ENCODE results near the gene ACOT7. TPM values are rescaled to one million over a fixed set of nuclear protein-coding genes. Genes with fewer than 3 reads are reported as not detected.
"Not testable (repeated sequence)": the region's sequence is repeated elsewhere in the genome, so short reads cannot be mapped to it uniquely, and the experiment has no call there.

ACOT7 gene
- total and polyA plus RNA-seq, 2 donors (not counting 1 experiment from before 2014, with no cell fraction given) = 4.2 to 4.6 TPM

DNA sequence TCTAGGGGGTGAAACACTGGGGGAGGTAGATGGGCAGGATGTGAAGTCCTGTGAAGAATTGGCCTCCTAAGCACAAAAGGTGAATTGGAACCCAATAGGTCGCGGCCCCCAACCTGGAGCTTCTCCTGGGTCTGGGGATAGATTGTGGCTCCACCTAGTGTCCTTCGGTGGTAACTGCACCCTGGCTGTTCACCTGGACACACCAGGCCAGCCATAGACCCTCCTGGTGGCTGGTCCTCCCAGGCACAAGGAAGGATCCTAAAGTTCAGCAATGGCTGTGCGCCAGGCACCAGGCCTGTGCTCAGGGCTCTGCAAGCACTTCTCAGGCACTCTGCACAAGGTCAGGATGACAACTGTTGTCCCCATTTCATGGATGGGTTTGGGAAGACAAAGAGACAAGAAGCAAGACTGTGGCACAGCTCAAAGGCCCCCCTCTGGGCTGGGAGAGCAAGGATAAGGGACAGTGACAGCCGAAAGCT, 44.5 kb upstream of the ACOT7 start:
- H3K9ac ChIP-seq (ENCODE audit: low read length) = no peak overlapping the region
- ChIA-PET CTCF (interaction anchor here (0.7 to 5.6 kb wide), 19 partner anchors 8 to 632 kb away, joined by 3 to 53 read pairs (median 4); partner anchors contain the start of gene HES2), POLR2A (no interaction called here)
- no peak for TF ChIP-seq EZH2 (IDR thresholded peaks at IDR 0.05; ENCODE audit: borderline replicate concordance, insufficient read depth, low read depth, low read length, poor library complexity, severe bottlenecking)
- TF ChIP-seq, protein P1, sequence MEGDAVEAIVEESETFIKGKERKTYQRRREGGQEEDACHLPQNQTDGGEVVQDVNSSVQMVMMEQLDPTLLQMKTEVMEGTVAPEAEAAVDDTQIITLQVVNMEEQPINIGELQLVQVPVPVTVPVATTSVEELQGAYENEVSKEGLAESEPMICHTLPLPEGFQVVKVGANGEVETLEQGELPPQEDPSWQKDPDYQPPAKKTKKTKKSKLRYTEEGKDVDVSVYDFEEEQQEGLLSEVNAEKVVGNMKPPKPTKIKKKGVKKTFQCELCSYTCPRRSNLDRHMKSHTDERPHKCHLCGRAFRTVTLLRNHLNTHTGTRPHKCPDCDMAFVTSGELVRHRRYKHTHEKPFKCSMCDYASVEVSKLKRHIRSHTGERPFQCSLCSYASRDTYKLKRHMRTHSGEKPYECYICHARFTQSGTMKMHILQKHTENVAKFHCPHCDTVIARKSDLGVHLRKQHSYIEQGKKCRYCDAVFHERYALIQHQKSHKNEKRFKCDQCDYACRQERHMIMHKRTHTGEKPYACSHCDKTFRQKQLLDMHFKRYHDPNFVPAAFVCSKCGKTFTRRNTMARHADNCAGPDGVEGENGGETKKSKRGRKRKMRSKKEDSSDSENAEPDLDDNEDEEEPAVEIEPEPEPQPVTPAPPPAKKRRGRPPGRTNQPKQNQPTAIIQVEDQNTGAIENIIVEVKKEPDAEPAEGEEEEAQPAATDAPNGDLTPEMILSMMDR (IDR thresholded peaks at IDR 0.05) = peak; percentile 90
- 17% methylated on average over 5 of the region's 5 CpGs for WGBS (ENCODE audit: insufficient coverage)
- H2AFZ ChIP-seq (ENCODE audit: insufficient read depth, low read depth, low read length, poor library complexity, severe bottlenecking) = no peak overlapping the region
- Mint-ChIP-seq H3K4me1 (peaks cover 10% of the 10 kb centered on the region), H3K27ac (no peak overlapping the region), H3K27me3 (peaks cover 32% of the 10 kb centered on the region), H3K9me3 (ENCODE audit: insufficient read depth) (no peaks in the 10 kb centered on the region), H3K4me3 (peak overlapping the region; percentile 56)
- peak; percentile 80 for DNase-seq
- peaks cover 0 to 2% (median 0%) of the 10 kb centered on the region in 3 donors for H3K9me3 ChIP-seq (ENCODE audit: control extremely low read depth in 1 of 3, control insufficient read depth in 2 of 3, insufficient read depth in 1 of 3, low read length in 2 of 3)
- no peak overlapping the region for H3K4me2 ChIP-seq (replicated peaks; ENCODE audit: low read depth, low read length, poor library complexity, severe bottlenecking)
- peaks cover 3 to 5% of the 10 kb centered on the region in 2 donors for H3K4me1 ChIP-seq (ENCODE audit: control insufficient read depth in 2 of 2, insufficient read depth in 2 of 2, low read length in 2 of 2)
- no peaks in the 10 kb centered on the region for H3K36me3 ChIP-seq (replicated peaks in 1 of 2; ENCODE audit: control extremely low read depth in 1 of 2, control insufficient read depth in 1 of 2, extremely low read depth in 1 of 2, insufficient read depth in 2 of 2, low read length in 1 of 2)
- H3K4me3 ChIP-seq (ENCODE audit: control extremely low read depth in 1 of 5, extremely low read depth in 1 of 5, insufficient read depth in 1 of 5, low read depth in 2 of 5, low read length in 4 of 5) = no peak overlapping the region
- H4K20me1 ChIP-seq (ENCODE audit: control insufficient read depth, insufficient read depth, low read length, poor library complexity, severe bottlenecking) = no peaks in the 10 kb centered on the region
- H3K79me2 ChIP-seq (ENCODE audit: control insufficient read depth, insufficient read depth, low read length) = no peaks in the 10 kb centered on the region
- ATAC-seq (ENCODE audit: low read depth) = peak; percentile 77
- peaks cover 0 to 29% (median 14%) of the 10 kb centered on the region in 4 experiments for H3K27me3 ChIP-seq (replicated peaks in 1 of 4; ENCODE audit: control extremely low read depth in 1 of 4, control insufficient read depth in 3 of 4, insufficient read depth in 4 of 4, low read length in 3 of 4)
- no peak overlapping the region for H3K27ac ChIP-seq (ENCODE audit: low read length in 2 of 2)
- intact Hi-C loops (cut with micrococcal nuclease) = loop anchor here (1.0 kb wide), 1 partner anchor 192 kb away; no protein-coding TSS in a partner anchor

DNA sequence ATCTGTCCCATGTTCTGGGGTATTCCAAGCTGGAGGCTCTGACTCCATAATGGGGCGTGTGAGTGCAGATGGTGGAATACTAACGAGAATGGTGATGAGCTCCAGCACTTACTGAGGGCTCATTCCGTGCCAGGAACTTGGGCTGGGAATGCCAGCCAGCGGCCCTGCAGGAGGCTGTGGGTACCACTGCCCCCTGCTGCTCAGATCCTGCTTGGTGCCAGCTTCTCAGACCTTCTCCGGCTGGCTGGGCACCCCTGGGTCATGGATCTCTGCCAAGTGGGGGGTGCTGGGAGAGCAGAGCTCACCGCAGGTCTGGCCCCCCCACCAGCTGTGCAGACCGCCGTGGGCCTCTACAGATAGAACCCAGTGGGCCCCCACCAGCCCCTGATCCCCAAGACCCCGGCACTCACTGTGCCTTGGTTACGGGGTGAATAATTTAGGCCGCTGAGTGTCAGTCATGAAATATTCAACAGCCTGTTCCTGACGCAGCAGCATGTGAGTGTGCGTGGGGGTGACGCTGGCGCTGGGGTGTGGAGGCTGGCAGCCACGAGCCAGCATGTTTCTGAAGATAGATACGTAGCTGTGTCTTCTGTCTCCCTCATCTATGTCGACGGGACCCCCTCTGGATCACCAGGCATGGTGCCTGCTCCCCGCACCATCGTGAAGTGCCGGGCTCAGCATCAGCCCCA, 43.6 kb upstream of the ACOT7 start:
- H3K27me3 Mint-ChIP-seq = peaks cover 32% of the 10 kb centered on the region
- H4K20me1 ChIP-seq (ENCODE audit: control insufficient read depth, insufficient read depth, low read length, poor library complexity, severe bottlenecking); POLR2A ChIA-PET; H3K4me1 ChIP-seq (ENCODE audit: control insufficient read depth in 2 of 2, insufficient read depth in 2 of 2, low read length in 2 of 2); H3K27ac Mint-ChIP-seq; H3K9me3 ChIP-seq (ENCODE audit: control extremely low read depth in 1 of 3, control insufficient read depth in 2 of 3, insufficient read depth in 1 of 3, low read length in 2 of 3); H3K4me3 ChIP-seq (ENCODE audit: control extremely low read depth in 1 of 5, extremely low read depth in 1 of 5, insufficient read depth in 1 of 5, low read depth in 2 of 5, low read length in 4 of 5); ATAC-seq (ENCODE audit: low read depth); DNase-seq; H3K9ac ChIP-seq (ENCODE audit: low read length); intact Hi-C loops (cut with micrococcal nuclease); H2AFZ ChIP-seq (ENCODE audit: insufficient read depth, low read depth, low read length, poor library complexity, severe bottlenecking); H3K36me3 ChIP-seq (replicated peaks in 1 of 2; ENCODE audit: control extremely low read depth in 1 of 2, control insufficient read depth in 1 of 2, extremely low read depth in 1 of 2, insufficient read depth in 2 of 2, low read length in 1 of 2); H3K9me3 Mint-ChIP-seq (ENCODE audit: insufficient read depth); H3K79me2 ChIP-seq (ENCODE audit: control insufficient read depth, insufficient read depth, low read length); H3K27ac ChIP-seq (ENCODE audit: low read length in 2 of 2); H3K4me3 Mint-ChIP-seq; H3K4me2 ChIP-seq (replicated peaks; ENCODE audit: low read depth, low read length, poor library complexity, severe bottlenecking): not testable (repeated sequence)
- WGBS (ENCODE audit: insufficient coverage) = 70% methylated on average over 21 of the region's 22 CpGs
- CTCF ChIA-PET = interaction anchor here (0.7 to 5.6 kb wide), 15 partner anchors 11 to 197 kb away, joined by 3 to 53 read pairs (median 3); partner anchors contain the start of gene HES2
- H3K4me1 Mint-ChIP-seq = peaks cover 10% of the 10 kb centered on the region
- peaks cover 0 to 29% (median 14%) of the 10 kb centered on the region in 4 experiments for H3K27me3 ChIP-seq (replicated peaks in 1 of 4; ENCODE audit: control extremely low read depth in 1 of 4, control insufficient read depth in 3 of 4, insufficient read depth in 4 of 4, low read length in 3 of 4)

DNA sequence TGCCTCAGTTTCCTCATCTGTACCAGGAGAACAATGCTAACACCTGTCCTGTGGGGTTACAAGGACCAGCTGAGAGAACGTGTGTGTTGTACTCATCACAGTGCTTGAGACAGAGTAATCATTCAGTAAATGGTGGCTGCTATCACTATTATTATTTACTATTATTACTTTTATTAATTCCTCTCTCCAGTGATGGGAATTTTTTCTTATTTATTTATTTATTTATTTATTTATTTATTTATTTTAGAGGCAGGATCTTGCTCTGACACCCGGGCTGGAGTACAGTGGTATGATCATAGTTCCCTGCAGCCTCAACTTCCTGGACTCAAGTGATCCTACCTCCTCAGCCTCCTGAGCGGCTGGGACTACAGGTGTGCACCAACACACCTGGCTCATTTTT, 42.7 kb upstream of the ACOT7 start:
- H3K9me3 Mint-ChIP-seq (ENCODE audit: insufficient read depth); H4K20me1 ChIP-seq (ENCODE audit: control insufficient read depth, insufficient read depth, low read length, poor library complexity, severe bottlenecking); H3K27ac ChIP-seq (ENCODE audit: low read length in 2 of 2); DNase-seq; H2AFZ ChIP-seq (ENCODE audit: insufficient read depth, low read depth, low read length, poor library complexity, severe bottlenecking); H3K4me2 ChIP-seq (replicated peaks; ENCODE audit: low read depth, low read length, poor library complexity, severe bottlenecking); H3K4me1 ChIP-seq (ENCODE audit: control insufficient read depth in 2 of 2, insufficient read depth in 2 of 2, low read length in 2 of 2); POLR2A ChIA-PET; H3K4me3 ChIP-seq (ENCODE audit: control extremely low read depth in 1 of 5, extremely low read depth in 1 of 5, insufficient read depth in 1 of 5, low read depth in 2 of 5, low read length in 4 of 5); H3K9me3 ChIP-seq (ENCODE audit: control extremely low read depth in 1 of 3, control insufficient read depth in 2 of 3, insufficient read depth in 1 of 3, low read length in 2 of 3); H3K9ac ChIP-seq (ENCODE audit: low read length); H3K36me3 ChIP-seq (replicated peaks in 1 of 2; ENCODE audit: control extremely low read depth in 1 of 2, control insufficient read depth in 1 of 2, extremely low read depth in 1 of 2, insufficient read depth in 2 of 2, low read length in 1 of 2); ATAC-seq (ENCODE audit: low read depth); H3K27ac Mint-ChIP-seq; H3K4me3 Mint-ChIP-seq; intact Hi-C loops (cut with micrococcal nuclease); H3K79me2 ChIP-seq (ENCODE audit: control insufficient read depth, insufficient read depth, low read length): not testable (repeated sequence)
- whole genome bisulfite sequencing (ENCODE audit: insufficient coverage) = 100% methylated on average over 1 of the region's 3 CpGs
- CTCF ChIA-PET = interaction anchor here (0.8 to 5.6 kb wide), 2 partner anchors 13 to 15 kb away, joined by 3 to 53 read pairs; partner anchors contain the start of gene HES2
- H3K4me1 Mint-ChIP-seq = peaks cover 10% of the 10 kb centered on the region
- H3K27me3 Mint-ChIP-seq = peaks cover 27% of the 10 kb centered on the region
- peaks cover 0 to 20% (median 10%) of the 10 kb centered on the region in 4 experiments for H3K27me3 ChIP-seq (replicated peaks in 1 of 4; ENCODE audit: control extremely low read depth in 1 of 4, control insufficient read depth in 3 of 4, insufficient read depth in 4 of 4, low read length in 3 of 4)
